Measurements from ENCODE around the gene CXCR5.
A peak's percentile ranks its signal among the peaks of the same experiment; 100 is the strongest.

CXCR5 gene

DNA sequence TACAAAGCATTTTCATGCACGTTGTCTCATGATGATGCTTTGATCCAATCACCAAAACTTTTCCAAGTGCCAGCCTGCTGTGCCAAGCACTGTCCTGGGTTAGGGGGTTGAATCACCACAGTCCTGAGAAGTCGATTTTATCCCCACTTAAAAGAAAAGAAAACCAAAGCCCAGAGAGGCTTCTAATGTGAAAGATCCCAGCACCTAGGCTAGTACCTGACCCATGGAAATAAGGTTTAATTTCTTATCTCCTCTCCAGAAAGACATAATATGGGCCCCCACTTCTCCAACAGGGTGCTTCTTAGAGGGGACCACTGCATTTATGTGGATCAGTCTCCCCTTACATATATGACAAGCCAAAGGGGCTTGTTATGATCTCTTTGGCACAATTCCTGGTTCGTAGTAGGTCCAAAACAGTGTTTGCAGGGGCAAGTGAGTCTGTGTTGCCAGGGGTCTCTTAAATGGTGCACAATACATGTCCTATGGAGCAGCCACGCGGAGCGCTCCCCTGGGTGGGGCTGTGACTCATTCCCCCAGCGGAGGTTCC is 43.9 kb downstream of the CXCR5 start:
- no peak for DNase-seq (ENCODE audit: low read depth in 2 of 2)

DNA sequence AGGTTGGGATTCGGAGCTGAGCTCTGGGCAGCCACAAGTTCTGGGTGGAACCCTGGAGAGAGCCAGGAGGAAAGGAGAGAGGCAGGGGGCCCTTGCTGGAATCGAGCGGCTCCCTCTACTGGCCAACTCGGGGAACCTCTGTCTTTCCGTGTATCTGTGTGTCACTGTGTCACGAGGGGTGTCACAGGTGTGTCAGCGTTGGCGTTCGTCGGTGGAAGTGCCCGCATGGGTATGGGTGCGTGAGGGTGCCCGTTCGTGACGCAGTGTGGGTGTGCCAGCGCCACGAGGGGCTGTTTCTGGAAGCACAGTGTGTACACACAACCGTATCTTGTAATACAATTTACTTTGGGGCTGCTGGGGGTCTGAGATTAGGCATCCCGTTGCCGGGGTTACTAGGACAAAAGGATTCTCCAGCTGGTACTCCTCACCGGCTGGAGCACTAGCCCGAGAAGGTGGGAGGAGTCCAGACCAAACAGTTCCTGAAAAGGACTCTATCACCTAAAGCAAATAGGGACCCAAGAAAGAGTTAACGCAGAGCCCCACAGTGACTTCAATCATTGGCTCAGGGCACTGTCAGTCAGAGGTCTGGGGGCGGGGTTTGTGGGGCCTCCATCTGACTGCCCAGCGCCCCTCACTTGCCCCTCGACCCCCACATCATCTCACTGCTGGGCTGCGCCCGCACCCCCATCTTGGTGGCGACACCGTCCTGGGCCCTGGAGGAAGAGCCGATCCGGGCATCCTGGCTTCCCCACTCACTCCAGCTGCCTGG is 44.6 kb downstream of the CXCR5 start:
- DNase-seq (ENCODE audit: low read depth in 2 of 2) = peak; percentile 86 to 92

DNA sequence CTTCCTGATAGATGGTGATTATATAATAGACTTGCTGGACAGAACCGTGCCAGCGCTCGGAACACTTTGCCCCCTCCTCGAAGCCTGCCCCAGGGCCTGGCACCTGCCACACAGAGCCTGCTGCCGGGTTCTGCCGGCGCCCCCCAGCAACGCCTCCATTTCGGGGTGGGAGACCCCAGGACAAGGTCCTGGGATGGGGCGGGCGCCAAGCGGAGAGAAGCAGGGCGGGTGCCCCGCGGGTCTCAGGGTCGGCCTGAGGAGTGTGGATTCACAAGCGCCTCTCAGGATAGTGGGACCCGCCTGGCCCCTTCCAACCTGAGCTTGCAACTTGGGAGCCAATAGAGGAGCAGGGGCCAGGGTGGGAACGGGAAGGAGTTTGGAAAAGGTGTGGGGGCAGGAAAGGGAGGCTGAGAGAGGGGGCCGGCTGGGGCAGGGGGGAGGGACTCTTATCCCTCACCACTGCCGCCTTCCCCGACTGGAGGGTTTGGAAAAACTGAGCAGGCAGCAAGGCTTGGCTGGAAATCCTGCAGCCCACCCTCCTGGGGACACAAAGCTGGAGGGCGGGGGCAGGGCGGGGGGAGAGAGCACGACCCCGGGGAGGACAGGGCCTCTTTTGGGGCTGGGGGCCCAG is 45.3 kb downstream of the CXCR5 start:
- DNase-seq (ENCODE audit: low read depth in 2 of 2) = no peak

DNA sequence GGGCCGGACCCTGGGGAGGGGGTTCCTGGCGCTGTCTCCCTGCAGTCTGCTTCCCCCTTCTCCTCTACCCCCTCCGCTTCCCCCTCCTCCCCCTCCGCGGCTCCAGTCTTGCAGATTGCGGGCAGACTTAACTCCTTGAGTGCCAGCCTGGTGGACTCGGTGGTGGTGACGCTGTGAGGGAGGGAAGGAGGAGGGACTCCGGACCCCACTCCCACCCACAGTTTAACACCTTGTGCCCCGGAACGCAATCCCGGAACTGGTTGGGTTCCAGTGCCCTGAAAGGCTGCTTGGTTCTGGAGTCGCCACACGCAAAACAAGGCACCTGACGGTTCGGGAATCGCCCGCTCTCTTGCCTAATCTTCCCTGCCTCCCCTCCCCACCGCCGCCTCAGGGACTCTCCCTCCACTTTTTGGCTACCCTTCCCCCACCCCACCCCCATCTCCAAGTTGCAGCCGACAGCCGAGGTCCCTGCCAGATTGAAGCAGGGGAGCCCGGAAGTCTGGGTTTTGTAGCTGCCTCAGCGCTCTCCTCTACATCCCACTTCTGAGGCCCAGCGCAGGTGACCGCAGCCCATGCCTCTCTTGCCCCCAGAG is 45.9 kb downstream of the CXCR5 start:
- peak; percentile 64 to 66 for DNase-seq (ENCODE audit: low read depth in 2 of 2)

DNA sequence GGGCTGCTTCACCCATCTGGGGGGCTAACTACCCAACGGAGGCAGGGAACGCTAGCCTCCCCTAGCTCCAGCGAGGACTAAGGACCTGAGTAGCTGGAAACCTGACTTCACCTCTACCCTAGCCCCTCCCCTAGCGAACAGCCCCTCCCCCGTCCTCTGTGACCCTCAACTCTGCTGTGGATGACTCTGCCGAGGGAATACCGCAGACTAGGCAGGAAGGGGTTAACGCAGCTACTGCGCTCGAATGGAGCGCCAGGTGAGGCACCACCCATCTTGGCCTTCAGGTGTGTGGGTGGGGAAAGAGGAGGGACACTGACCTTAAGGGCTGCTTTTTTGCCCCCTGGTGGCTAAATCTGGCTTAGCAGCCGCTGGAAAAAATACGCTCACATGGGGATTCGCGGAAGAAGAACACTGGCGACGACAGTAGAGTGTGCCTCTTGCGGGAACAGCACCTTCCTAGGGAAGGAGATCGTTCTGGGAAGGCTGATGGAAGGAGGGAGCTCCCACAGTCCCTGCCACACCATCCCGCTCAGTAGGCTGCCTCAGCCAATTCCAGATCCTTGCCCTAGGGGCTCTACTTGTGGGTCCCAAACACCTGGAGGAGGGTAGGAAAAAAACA is 46.5 kb downstream of the CXCR5 start:
- DNase-seq (ENCODE audit: low read depth in 2 of 2) = peak; percentile 65 to 82

DNA sequence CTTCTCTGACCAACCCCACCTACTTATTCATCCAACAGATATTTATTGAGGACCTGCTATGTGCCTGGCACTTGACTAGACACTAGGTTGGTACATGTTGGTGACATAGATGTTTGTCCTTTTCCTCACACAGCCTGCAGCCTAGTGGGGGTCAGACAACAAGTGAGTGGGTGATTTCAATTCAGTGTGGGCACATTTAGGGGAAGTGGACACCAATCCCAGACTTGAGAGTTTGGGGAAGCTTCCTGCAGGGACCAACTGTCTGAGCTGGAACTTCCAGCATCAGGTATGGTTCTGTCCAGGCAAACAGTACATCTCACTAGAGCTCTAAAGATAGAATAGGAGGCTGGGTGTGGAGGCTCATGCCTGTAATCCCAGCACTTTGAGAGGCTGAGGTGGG is 47.9 kb downstream of the CXCR5 start:
- no peak for DNase-seq (ENCODE audit: low read depth in 2 of 2)

DNA sequence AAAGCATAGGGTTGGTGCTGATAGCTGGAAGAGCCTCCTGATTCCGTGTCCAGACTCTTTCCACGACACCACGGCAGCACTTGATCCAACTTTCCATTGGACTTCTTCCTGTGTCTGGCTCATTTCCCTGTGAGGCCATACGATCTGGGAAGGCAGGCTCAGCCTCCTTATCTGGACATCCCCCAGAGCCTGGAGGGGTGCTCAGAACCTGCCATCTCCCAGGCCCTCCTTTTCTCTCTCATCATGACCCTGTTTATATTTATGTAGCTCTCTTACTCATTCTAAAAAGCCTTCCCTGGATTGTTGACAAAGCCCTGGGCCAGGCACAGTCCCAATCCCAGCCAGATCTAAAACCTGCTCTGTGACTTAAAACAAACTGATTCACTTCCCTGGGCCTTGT is 49.8 kb downstream of the CXCR5 start:
- DNase-seq (ENCODE audit: low read depth in 2 of 2) = no peak

DNA sequence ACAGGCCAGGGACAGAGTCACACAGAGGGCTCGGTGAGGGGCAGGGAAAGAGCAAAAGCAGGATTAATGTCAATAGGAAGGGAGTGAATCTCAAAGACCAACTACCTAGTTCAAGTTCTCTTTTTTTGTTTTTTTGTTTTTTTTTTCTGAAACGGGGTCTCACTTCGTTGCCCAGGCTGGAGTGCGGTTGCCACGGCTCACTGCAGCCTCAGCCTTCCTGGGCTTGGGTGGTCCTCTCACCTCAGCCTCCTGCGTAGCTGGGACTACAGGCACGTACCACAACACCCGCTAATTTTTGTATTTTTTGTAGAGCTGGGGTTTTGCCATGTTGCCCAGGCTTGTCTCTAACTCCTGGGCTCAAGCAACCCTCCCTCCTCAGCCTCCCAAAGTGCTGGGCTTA is 51.7 kb downstream of the CXCR5 start:
- DNase-seq (ENCODE audit: low read depth in 2 of 2) = no peak

DNA sequence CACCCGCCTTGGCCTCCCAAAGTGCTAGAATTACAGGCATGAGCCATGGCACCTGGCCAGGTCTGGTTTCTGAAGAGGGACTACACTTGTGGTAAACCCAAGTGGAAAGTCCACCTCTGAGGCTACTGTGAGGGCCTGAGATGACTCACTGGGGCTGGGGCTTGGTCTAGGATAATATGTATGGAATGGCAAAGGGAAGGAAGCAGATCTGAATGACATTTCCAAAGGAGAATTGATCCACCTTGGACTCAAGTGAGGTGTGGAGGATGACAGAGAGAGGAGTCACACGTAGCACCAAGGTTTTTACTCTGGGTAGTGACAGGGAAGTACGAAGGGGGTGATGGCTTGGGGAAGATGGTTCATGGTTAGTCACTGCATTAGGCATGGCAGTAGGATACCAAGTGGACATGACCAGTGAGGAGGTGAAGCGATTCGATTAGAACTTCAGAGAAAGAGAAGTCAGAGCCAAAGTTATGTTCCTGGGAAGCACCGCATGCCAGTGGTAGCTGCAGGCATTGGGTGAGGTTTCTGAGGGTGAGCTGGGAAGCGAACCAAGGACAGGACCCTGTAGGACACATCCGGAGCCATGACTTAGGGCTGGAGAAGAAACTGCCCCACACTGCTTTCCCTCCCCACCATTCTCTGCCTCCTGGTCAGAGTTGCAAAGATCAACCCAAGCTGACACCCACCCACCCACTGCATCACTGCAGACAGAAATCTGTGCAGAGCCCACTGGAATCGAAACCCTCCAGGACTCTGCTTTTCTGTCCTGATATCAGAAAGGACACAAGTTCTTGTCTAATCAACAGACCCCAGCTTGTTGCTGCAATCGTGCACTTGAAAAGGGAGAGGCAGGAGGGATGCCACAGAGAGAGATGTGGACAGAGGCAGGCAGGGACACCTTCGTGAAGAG is 55.1 kb downstream of the CXCR5 start:
- no peak for DNase-seq (ENCODE audit: low read depth in 2 of 2)

DNA sequence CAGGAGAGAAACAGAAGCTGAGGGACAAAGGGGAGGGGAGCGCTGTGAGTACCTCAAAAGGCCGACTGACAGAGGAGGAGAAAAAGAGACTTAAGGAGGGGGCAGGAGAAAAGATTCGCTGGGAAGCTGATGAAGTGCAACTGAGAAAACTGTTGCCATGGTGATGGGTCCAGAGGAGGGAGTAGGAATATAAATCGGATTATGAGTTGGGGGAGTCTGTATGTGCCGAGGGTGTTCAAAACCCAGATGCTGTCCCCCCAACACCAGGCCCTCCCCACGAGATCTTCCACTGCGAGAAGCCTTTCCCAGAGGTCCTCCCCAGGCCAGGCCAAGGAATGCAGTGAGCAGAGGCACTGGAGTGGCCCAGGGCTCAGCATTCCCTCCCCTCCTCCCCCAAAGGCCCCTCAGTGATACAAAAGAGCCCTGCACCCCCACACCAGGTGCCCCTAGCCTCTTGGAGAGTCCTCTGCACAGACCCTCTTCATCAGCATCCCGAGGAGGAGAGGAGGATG is 55.8 kb downstream of the CXCR5 start:
- DNase-seq (ENCODE audit: low read depth in 2 of 2) = no peak

DNA sequence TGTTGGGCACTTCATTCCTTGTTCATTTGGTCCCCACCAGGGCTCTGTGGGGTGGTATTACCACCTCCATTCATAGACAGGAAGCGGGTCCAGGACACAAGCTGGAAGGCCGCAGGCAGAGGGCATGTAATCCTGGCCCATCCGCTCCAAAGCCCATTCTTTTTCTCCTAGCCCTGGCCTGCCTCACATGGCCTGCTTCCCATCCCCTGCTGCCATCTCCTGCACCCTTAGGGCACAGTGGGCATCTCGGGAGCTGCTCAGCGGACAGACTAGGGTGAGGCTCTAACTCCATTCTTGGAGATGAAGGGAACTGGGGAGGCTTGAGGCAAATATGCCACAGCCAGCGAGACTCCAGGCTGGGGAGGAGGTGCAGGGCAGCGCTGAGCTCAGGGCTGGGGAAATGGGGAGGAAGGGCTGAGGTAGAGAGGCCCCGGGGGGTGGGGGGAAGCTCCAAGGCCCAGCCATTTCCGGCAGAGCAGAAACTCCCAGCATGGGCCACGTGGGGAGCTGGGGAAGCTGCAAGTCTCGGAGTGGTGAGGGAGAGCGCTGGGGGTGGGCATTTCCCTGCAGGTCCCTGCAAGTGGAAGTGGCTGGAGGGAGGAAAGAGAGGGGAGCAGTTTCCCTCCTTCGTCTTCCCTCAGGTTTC is 56.4 kb downstream of the CXCR5 start:
- no peak for DNase-seq (ENCODE audit: low read depth in 2 of 2)

DNA sequence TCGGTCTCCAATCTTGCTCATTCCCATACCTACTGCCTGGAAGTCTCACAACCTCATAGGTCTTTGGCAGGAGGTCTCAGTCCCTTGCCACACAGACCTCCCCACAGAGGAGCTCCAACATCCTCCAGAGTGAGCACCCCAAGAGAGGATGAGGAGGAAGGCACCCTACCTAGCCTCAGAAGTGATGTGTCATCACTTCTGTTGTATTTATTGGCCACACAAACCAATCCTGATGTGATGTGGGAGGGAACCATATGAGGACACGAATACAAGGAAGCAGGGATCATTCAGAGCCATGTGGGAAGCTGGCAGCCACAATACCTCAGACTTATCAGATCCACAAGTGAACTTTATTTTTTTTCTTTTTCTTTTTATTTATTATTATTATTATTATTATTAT is 63.4 kb downstream of the CXCR5 start:
- no peak for DNase-seq (ENCODE audit: low read depth in 2 of 2)

All from stimulated activated CD8-positive, alpha-beta memory T cell treated with anti-CD3 and anti-CD28 coated beads, Interleukin-7, amount 100 ng/mL, for 4 hours (primary cell).